Smooth muscle cell (in vitro differentiated cells): ENCODE measurements around the gene DPM3. TPM values are rescaled to one million over a fixed set of nuclear protein-coding genes. Genes with fewer than 3 reads are reported as not detected.
"Not testable (repeated sequence)": the region's sequence is repeated elsewhere in the genome, so short reads cannot be mapped to it uniquely, and the experiment has no call there.

Experiments used
- DNase-seq: peaks from one replicate; lab custom pipeline; 2025; ENCODE audit not compliant: unreplicated experiment; lab: John Stamatoyannopoulos, UW
- H2AFZ ChIP-seq: fragments of 200-600 bp; sonication (generic); 2 replicates; pipeline ENCODE4 v1.6.0; 2016; ENCODE audit warnings: antibody characterized with exemption, low read depth, mild to moderate bottlenecking
- H3F3A ChIP-seq: fragments of 200-600 bp; sonication (generic); 2 replicates; pipeline ENCODE4 v1.6.0; 2017; ENCODE audit warnings: antibody characterized with exemption, low read depth
- H3K27ac ChIP-seq: fragments of 200-600 bp; sonication (generic); 2 replicates; pipeline ENCODE4 v1.5.1; 2016; ENCODE audit warnings: low read depth, mild to moderate bottlenecking
- H3K27me3 ChIP-seq: fragments of 200-600 bp; sonication (generic); 2 replicates; pipeline ENCODE4 v1.6.1; 2016; ENCODE audit warnings: low read depth, mild to moderate bottlenecking
- H3K36me3 ChIP-seq: fragments of 200-600 bp; sonication (generic); 2 replicates; pipeline ENCODE4 v1.5.1; 2016; ENCODE audit warnings: low read depth
- H3K4me1 ChIP-seq: fragments of 200-600 bp; sonication (generic); 2 replicates; pipeline ENCODE4 v1.5.1; 2016; ENCODE audit warnings: low read depth
- H3K4me2 ChIP-seq: fragments of 200-600 bp; sonication (generic); 2 replicates; pipeline ENCODE4 v1.6.0; 2016; ENCODE audit warnings: mild to moderate bottlenecking
- H3K4me3 ChIP-seq: fragments of 200-600 bp; sonication (generic); 2 replicates; pipeline ENCODE4 v1.5.1; 2016; ENCODE audit warnings: mild to moderate bottlenecking
- H3K79me2 ChIP-seq: fragments of 200-600 bp; sonication (generic); 2 replicates; pipeline ENCODE4 v1.6.0; 2016; ENCODE audit warnings: low read depth, mild to moderate bottlenecking
- H3K9ac ChIP-seq: fragments of 200-600 bp; sonication (generic); 2 replicates; pipeline ENCODE4 v1.6.0; 2016; ENCODE audit warnings: low read depth
- H3K9me3 ChIP-seq: fragments of 200-600 bp; sonication (generic); replicated peaks from 2 replicates; pipeline ENCODE4 v1.5.1; 2016; ENCODE audit warnings: low read depth
- H4K20me1 ChIP-seq: fragments of 200-600 bp; sonication (generic); 2 replicates; pipeline ENCODE4 v1.6.0; 2016; ENCODE audit warnings: low read depth
- CTCF ChIP-seq: fragments of 200-600 bp; sonication (generic); IDR thresholded peaks from 2 replicates; pipeline ENCODE4 v1.5.1; 2017; ENCODE audit warnings: borderline replicate concordance, mild to moderate bottlenecking, antibody characterized with exemption; ENCODE audit not compliant: insufficient read depth, poor library complexity, severe bottlenecking
- WGBS: methylation state at CpG from one replicate; pipeline ENCODE4 v1.1.7; 2016; ENCODE audit warnings: low lambda C conversion rate; 5-methylcytosine and 5-hydroxymethylcytosine counted together
- polyA plus RNA-seq: library from polyadenylated mRNA; unstranded; fragments of >200 nt; fragmentation: Nextera tagmentation; extraction: Ambion mirVana; gene quantifications from 2 replicates; pipeline ENCODE4 v1.2.1, GENCODE V29; 2016
- total RNA-seq: library from RNA; depleted of rRNA; stranded (reverse); fragments of >200 nt; gene quantifications from 2 replicates; pipeline ENCODE4 v1.2.3, GENCODE V29; 2014

Gene DPM3
- total and polyA plus RNA-seq, 2 experiments from 2014 or later, result 69.1 to 75.8 TPM

DNA sequence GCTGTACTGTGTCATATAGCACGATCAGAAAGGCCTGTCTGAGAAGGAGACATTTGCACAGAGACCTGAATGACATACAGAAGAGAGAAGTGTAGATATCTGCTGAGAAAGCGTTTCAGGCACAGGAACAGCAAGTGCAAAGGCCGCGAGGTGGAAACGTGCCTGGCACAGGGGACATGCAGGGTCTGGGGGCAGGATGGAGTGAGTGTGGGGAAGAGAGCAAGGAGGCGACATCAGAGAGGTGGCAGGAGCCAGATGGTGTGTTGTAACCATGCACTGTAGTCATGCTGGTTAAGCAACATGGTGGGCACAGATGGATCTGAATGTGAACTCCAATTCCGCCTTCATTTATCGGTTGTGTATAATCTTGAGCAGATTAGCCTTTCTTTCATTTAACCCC is 19.8 kb upstream of the DPM3 start:
- DNase-seq, result no peak
- H3K27me3 ChIP-seq, result no peaks in the 10 kb centered on the region
- H3K36me3 ChIP-seq, result no peaks in the 10 kb centered on the region
- H3K9ac ChIP-seq, result no peak overlapping the region
- no peak overlapping the region for H2AFZ ChIP-seq
- H3K9me3 ChIP-seq, result no peaks in the 10 kb centered on the region
- no peaks in the 10 kb centered on the region for H3F3A ChIP-seq
- 96% methylated on average over 8 of the region's 8 CpGs for WGBS
- no peak overlapping the region for H3K4me2 ChIP-seq
- H3K79me2 ChIP-seq, result no peaks in the 10 kb centered on the region
- H3K4me1 ChIP-seq, result no peaks in the 10 kb centered on the region
- no peak overlapping the region for H3K4me3 ChIP-seq
- H3K27ac ChIP-seq, result no peak overlapping the region
- no peak for TF ChIP-seq CTCF
- H4K20me1 ChIP-seq, result no peaks in the 10 kb centered on the region

DNA sequence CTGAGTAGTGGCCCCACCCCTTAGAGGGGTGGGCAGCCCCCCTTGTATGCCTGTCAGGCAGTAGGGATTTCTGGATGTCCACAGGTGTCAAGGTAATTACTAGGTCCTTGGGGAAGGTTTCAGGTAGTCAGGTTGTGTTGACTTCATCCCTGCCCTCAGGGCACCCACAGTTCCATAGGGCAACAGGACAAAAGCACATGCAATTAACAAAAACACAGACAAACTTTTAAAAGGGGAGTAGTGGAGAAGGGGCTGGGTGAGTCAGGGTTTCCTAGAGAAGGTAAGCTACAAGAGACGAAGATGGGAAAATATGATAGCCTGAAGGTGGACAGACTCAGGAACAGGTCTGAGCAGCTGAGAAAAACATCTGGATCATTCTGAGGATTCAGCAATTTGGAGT is 18.7 kb upstream of the DPM3 start:
- Histone ChIP-seq H3K9ac (no peak overlapping the region), H3K9me3 (no peaks in the 10 kb centered on the region), H4K20me1 (no peaks in the 10 kb centered on the region), H3K4me1 (no peaks in the 10 kb centered on the region), H3K4me2 (no peak overlapping the region), H3K27ac (no peak overlapping the region), H3K79me2 (no peaks in the 10 kb centered on the region), H3K27me3 (no peaks in the 10 kb centered on the region), H3K36me3 (no peaks in the 10 kb centered on the region), H3F3A (no peaks in the 10 kb centered on the region), H3K4me3 (no peak overlapping the region), H2AFZ (no peak overlapping the region)
- DNase-seq, result no peak
- WGBS, result 44% methylated on average over 1 of the region's 1 CpG
- TF ChIP-seq CTCF, result no peak

DNA sequence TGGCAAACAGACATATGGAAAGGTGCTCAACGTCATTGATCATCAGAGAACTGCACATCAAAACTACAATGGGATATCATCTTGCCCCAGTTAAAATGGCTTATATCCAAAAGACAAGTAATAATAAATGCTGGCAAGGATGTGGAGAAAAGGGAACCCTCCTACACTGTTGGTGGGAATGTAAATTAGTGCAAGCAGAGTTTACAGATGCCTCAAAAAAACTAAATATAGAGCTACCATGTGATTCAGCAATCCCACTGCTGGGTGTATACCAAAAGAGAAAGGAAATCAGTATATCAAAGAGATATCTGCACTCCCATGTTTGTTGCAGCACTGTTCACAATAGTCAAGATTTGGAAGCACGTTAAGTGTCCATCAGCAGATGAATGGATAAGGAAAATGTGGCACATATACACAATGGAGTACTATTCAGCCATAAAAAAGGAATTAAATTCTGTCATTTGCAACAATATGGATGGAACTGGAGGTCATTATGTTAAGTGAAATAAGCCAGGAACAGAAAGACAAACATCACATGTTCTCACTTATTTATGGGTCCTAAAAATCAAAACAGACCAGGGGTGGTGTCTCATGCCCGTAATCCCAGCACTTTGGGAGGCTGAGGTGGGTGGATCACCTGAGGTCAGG is 15.8 kb upstream of the DPM3 start:
- not testable (repeated sequence) for H3K27ac ChIP-seq, H3K79me2 ChIP-seq, H3K9ac ChIP-seq, H3K36me3 ChIP-seq, H3K4me3 ChIP-seq, DNase-seq, H3K27me3 ChIP-seq, H2AFZ ChIP-seq, H3F3A ChIP-seq, H4K20me1 ChIP-seq, H3K4me1 ChIP-seq, H3K4me2 ChIP-seq, H3K9me3 ChIP-seq
- WGBS, result 73% methylated on average over 3 of the region's 3 CpGs

- no peaks in the 10 kb centered on the region for H3K27me3 ChIP-seq
- no peak for DNase-seq
- no peaks in the 10 kb centered on the region for H3K9me3 ChIP-seq
- no peaks in the 10 kb centered on the region for H3K79me2 ChIP-seq
- no peak for TF ChIP-seq CTCF
- H4K20me1 ChIP-seq, result no peaks in the 10 kb centered on the region
- H3K27ac ChIP-seq, result no peak overlapping the region
- no peak overlapping the region for H2AFZ ChIP-seq
- no peak overlapping the region for H3K9ac ChIP-seq
- H3K4me1 ChIP-seq, result peaks cover 2% of the 10 kb centered on the region
- WGBS, result 86% methylated on average over 3 of the region's 3 CpGs
- H3K4me2 ChIP-seq, result no peak overlapping the region
- no peaks in the 10 kb centered on the region for H3K36me3 ChIP-seq
- no peaks in the 10 kb centered on the region for H3F3A ChIP-seq
- no peak overlapping the region for H3K4me3 ChIP-seq
Measured at GRCh38 chr1:155145491-155145890, 5.2 kb upstream of the DPM3 start.
